NCI-H510A treated with DMSO at 0.1 percent for 48 hours (cell line): ENCODE measurements around the gene SLC45A3.
"Not testable (repeated sequence)": the region's sequence is repeated elsewhere in the genome, so short reads cannot be mapped to it uniquely, and the experiment has no call there.

ENCODE experiments used
- DNase-seq: peaks from one replicate; lab custom pipeline; 2025; lab: John Stamatoyannopoulos, UW

SLC45A3 gene

GRCh38 chr1:205636138-205636530 lies 44.2 kb downstream of the SLC45A3 start:
- not testable (repeated sequence) for DNase-seq

- no peak for DNase-seq
Measured at GRCh38 chr1:205633421-205633976, 46.8 kb downstream of the SLC45A3 start.

DNA sequence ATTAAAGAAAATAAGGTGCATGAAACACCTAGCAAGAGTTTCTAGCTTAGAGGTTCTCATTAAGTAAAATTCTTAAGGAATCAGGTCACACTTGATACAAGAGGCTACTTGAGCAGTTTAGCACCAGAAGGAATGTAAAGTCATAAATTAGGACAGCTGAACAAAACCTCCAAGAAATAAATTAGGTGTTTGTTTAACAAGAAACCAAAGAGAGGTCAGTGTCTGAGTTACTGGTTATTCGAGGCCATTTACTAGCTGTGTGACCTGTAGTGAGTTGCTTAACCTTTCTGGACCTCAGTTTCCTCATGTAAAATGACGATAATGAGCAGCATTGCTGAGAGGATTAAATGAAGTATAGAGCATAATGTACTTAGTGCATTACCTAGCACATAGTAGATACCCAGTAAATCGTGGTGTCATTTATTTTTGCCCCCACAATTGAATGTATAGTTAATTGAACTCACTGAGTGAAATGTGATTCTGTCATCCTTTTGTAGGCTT lies 47.6 kb downstream of the SLC45A3 start:
- no peak for DNase-seq

DNA sequence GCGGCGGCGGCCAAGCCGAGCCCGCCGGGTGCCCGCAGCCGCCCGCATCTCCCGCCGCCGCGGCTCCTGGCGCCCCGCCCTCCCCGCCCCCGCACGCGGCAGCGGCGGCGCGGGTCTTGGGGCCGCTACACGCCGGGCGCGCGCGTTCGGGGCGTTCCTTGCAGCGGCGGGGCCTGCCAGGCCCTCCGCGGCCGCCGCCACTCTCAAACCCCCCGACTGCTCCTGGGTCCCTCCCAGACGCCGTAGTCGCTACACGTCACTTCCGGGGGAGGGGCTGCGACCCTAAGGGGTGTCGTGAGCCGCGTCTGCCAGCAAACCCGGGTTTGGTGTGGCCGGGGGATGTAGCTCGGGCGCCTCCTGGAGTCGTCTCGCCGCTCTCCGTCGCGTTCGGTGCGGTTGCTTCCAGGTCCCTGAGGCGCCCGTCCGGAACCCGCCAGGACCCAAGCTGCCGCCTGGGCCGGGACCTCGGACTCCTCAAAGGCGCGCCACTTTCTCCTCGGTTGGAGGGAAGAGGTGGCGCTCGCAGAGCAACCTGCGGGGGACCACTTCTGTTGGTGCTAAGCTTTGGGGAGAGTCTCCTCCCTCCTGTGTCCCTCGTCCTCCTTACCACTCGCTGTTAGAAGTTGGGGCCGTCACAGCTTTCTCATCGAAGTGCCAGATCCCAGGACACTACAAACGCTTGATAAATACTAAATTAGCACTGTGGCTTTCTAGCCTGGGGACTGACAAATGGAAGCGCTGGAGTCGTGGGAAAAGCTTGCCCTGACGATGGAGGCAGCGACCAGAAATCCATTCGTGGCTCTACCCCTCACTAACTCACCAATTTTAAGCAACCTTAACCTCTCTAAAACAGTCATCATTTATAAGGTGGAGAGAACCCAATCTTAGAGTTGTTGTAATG lies 48.3 kb downstream of the SLC45A3 start, which contains the start of gene ELK4:
TSS of gene ELK4 (minus strand) at position 244 of the 901 bp plus-strand sequence. CDS start 8,129 bp downstream, outside the sequence.
- peak; percentile 87 for DNase-seq

- DNase-seq = peak; percentile 86
Measured at GRCh38 chr1:205631010-205631767, 49.1 kb downstream of the SLC45A3 start.

DNA sequence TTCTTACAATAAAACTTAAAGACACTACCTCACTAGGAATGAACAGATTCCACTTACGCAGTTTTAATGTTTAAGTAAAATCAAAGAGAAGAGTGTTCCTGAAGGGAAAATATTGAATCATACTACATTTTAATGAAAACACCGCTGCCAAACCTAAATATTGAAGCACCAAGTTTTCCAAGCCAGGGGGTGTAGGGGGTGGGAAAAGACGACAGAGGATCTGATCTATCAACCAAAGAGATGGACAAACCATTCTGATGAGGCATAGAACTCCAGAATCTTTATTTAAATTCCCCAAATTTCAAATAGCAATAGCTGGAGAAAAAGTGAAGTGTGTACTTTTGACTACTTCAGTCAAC lies 49.7 kb downstream of the SLC45A3 start:
- DNase-seq = no peak

DNA sequence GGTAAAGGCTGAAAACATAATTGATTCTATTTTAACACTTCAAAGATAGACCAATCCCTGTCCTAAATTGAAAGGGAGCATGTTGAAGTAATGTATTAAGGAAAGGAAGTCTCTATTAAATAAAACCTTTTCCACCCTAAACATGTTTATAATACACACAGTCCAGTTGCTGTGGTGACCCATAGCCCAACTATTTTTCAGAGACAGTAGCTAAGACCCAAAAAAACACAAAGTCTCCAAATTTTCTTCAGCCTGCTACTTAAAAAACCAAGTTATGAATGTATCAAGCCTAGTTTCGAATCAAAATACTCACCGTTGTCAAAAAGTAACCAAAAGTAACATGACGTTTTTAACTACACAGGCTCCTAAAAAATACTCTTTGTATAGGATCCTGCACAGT lies 50.1 kb downstream of the SLC45A3 start:
- no peak for DNase-seq

DNA sequence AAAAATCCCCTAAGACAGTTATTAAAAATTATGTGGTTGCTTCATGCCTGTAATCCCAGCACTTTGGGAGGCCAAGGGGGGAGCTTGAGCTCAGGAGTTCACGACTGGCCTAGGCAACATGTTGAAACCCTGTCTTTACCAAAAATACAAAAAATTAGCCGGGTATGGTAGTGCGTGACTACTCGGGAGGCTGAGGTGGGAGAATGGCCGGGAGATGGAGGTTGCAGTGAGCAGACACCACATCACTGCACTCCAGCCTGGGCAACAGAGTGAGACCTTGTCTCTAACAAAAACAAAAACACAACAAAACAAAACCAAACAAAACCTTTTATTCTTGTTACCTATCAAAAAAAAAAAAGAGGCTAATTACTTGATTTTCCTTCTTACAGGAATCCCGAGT lies 50.6 kb downstream of the SLC45A3 start:
- DNase-seq = no peak

DNA sequence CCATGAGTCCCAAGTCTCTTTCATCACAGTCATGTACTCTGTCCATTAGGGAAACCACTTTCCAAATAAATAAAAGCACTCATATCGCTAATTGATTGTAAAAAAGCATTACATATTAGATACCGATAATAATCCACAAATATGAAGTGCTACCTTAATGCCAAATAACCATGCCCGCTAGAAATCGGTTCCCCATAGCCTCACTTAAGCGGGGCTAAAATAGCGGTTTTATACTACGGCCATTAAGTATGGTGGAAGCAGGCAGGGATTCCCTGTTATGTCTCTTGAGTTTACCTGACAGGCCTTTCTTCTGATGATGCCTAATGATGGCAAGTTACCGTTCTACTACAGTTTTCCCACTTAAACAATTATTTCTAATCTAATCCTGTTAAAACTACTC lies 52.4 kb downstream of the SLC45A3 start:
- DNase-seq = no peak

DNA sequence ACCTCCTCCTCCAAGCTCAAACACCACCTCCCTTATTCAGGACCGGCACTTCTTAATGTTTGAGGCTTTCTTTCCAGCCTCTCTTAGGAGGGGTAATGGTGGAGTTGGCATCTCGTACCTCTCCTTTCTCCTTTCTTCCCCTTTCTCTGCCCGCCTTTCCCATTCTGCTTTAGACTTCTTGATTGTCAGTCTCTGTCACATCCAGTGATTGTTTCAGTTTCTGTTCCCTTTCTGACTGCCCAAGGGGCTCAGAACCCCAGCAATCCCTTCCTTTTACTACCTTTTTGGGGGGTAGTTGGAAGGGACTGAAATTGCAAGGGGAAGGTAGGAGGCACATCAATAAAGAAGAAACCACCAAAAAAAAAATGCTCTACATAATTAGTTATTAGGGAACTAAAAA lies 54.1 kb downstream of the SLC45A3 start:
- DNase-seq = no peak

DNA sequence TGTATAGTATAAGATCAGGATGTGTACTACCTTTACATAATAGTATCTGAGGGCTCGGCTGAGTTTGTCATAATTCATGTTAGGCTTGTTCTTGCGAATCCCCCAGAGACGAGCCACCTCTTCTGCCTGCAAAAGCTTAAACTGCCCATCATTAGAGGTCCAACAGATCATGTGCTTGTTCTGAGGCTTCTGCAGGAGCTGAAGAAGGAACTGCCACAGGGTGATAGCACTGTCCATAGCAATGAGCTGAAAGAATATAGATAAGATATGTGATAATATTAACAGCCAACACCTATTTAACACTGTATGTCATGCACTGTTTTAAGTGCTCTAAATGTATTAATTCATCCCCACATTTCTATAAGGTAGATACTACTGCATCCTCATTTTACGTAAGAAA lies 56.7 kb downstream of the SLC45A3 start:
- no peak for DNase-seq

GRCh38 chr1:205620269-205620668 lies 60.0 kb downstream of the SLC45A3 start:
- no peak for DNase-seq

- DNase-seq = no peak
Measured at GRCh38 chr1:205619376-205619775, 60.9 kb downstream of the SLC45A3 start.

DNA sequence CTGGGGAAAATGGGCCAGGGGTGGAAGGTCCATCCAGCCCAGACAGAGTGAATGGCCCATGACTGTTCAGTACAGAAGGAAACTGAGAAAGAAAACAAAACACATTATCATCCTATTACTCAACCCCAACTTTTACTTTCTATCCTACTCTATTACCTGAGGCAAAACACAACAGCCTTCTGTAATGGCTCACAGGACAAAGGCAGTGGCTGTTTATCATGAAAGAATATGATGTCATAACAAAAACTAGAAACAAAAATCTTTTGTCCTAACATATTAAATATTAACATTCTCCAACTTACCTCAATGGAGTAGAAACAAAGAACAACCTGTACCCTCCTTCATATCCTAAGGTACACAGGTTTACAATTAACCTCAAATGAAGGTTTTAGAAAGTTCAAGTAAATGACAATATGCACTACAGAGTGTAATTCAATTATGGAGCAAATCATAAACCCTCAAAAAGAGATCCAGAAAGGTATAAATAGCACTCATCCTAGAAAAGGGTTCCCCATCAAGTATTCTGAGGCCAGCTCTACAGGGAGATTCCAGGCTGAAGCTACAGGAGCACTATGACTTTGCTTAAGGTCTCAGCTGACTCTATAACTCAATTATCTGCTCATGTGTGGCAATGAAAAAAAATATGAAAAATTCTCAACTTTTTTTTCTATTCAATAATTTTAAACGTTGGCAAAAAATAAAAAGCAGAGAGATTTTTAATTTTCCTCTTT lies 63.6 kb downstream of the SLC45A3 start:
- DNase-seq = no peak

DNA sequence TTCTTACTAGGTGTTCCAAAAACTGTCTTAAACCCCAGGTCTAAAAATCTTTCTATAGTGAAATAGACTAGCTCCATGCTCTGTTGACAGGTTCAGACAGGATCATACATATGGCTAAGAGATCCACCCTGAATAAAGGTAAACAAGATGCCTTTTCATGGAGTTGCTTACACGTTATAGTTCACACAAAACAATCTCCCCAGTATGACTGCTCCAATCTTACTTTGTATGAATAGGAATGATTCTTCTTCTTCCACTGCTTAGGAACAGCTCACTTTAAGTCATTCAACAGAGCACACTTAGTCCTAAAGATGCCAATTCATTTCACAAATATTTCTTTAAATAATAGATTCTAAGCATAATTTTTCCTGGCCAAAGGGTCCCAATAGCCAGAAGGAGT lies 64.5 kb downstream of the SLC45A3 start:
- DNase-seq = no peak

- DNase-seq = no peak
Measured at GRCh38 chr1:205613854-205614412, 66.4 kb downstream of the SLC45A3 start.

DNA sequence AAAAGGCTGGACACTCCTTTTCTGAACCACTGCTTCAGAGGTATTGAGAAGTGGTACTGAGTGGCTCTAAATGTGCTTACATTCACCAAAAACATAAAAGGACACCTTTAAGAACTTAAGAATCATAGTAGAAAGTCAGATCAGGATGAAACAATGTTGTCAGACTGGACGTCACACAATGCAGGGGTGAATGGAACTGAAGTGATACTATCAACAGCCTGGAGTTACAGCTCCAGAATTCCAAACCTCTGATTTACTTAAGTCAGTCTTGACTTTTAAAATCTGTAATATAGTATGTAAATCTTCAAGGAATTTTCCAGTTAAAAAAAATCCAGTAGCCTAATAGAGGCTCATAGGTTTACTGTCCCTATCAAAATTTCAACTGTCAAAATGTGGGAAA lies 67.8 kb downstream of the SLC45A3 start:
- no peak for DNase-seq

DNA sequence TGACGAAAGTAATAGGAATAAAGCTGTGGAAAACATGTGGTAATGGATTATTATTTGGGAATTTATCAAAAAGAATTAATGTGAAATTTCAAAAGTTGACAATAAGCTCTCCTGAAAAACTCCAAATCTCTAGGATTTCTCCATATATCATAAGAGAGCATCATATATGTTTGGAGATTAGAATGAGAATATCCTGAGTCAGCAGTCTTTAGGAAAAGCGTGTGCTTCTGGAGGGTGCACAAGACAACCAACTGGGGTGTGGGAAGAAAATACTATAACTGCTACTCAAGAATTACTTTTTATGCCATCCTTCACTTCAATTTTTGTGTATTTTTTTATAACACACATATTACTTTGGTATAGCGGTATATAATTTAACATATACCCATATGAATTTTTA lies 68.2 kb downstream of the SLC45A3 start:
- no peak for DNase-seq

- no peak for DNase-seq
Measured at GRCh38 chr1:205610901-205611466, 69.3 kb downstream of the SLC45A3 start.

GRCh38 chr1:205610036-205610435 lies 70.3 kb downstream of the SLC45A3 start:
- DNase-seq = no peak
